ENCODE results near the gene SLC22A3.

Gene SLC22A3

GRCh38 chr6:160494576-160494975 lies 146.4 kb downstream of the SLC22A3 start:
- H2AFZ ChIP-seq (ENCODE audit: low read depth, low read length): no peak overlapping the region

DNA sequence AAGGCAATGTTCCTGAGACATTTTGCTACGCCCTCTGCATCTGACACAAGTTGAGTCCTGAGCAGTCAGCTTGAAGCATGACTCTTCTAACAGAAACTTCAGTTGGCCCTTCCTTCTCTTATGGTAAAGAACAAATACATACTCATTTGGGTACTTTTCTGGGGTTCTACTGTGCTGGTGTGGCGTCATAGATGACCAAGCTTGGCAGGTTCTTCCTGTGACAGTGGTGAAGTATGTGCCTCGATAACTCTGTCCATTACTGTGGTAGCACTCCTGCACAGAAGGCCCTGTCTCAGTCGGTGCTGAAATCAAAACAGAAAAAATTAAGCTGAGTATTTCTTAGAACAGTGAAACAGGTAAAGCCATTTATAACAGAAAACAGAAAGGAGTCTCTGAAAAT lies 152.5 kb downstream of the SLC22A3 start:
- Histone ChIP-seq H3K27me3 (ENCODE audit: insufficient read depth, low read length) (no peaks in the 10 kb centered on the region), H3K36me3 (ENCODE audit: insufficient read depth, low read length) (no peaks in the 10 kb centered on the region), H3K9me3 (ENCODE audit: low read length) (peaks cover 3% of the 10 kb centered on the region), H2AFZ (ENCODE audit: low read depth, low read length) (no peak overlapping the region), H3K4me3 (ENCODE audit: low read length) (no peak overlapping the region), H3K4me1 (ENCODE audit: insufficient read depth, low read length) (no peaks in the 10 kb centered on the region)

More at GRCh38 chr6:160494576-160494975, 146.4 kb downstream of the SLC22A3 start:
- Histone ChIP-seq H3K4me3 (ENCODE audit: low read length) (no peak overlapping the region), H3K36me3 (ENCODE audit: insufficient read depth, low read length) (no peaks in the 10 kb centered on the region), H3K4me1 (ENCODE audit: insufficient read depth, low read length) (no peaks in the 10 kb centered on the region), H3K9me3 (ENCODE audit: low read length) (no peaks in the 10 kb centered on the region), H3K27me3 (ENCODE audit: insufficient read depth, low read length) (no peaks in the 10 kb centered on the region)

Measured in neuron (in vitro differentiated cells).